Subcutaneous abdominal adipose tissue (tissue), 5 donors: ENCODE data around the gene SLC26A11.

Source experiments
- H3K27ac ChIP-seq: one replicate; pipeline ENCODE4 v1.7.0; 2013; ENCODE audit warnings: low read depth, mild to moderate bottlenecking, inconsistent platforms, low read length, moderate library complexity
- H3K27me3 ChIP-seq, 5 donors: one replicate each; pipeline ENCODE4 v1.7.0; 2013; ENCODE audit warnings: low read length in 5 of 5, inconsistent platforms in 1 of 5; ENCODE audit not compliant: control insufficient read depth in 5 of 5, insufficient read depth in 4 of 5
- H3K36me3 ChIP-seq, 5 donors: one replicate each; pipeline ENCODE4 v1.7.0; 2013; ENCODE audit warnings: low read length in 5 of 5; ENCODE audit not compliant: control insufficient read depth in 5 of 5, insufficient read depth in 5 of 5
- H3K4me1 ChIP-seq, 5 donors: one replicate each; pipeline ENCODE4 v1.7.0; 2013; ENCODE audit warnings: low read length in 5 of 5, mild to moderate bottlenecking in 3 of 5, moderate library complexity in 1 of 5; ENCODE audit not compliant: control insufficient read depth in 5 of 5, insufficient read depth in 5 of 5
- H3K4me3 ChIP-seq, 5 donors: one replicate each; pipeline ENCODE4 v1.7.0; 2013; ENCODE audit warnings: low read length in 5 of 5, low read depth in 1 of 5
- H3K9ac ChIP-seq, 5 donors: one replicate each; pipeline ENCODE4 v1.7.0; 2013; ENCODE audit warnings: low read length in 5 of 5, mild to moderate bottlenecking in 4 of 5, moderate library complexity in 3 of 5
- H3K9me3 ChIP-seq, 5 donors: one replicate each; pipeline ENCODE4 v1.7.0; 2013; ENCODE audit warnings: low read length in 5 of 5; ENCODE audit not compliant: control insufficient read depth in 5 of 5
- donor health status: healthy.
- donor health status: healthy.
- donor health status: healthy.
- donor health status: healthy.
- donor health status: healthy.

Gene SLC26A11

GRCh38 chr17:80246266-80246681, 26.0 kb downstream of the SLC26A11 start:
- H3K9ac ChIP-seq = no peak overlapping the region
- no peaks in the 10 kb centered on the region for H3K9me3 ChIP-seq
- no peak overlapping the region for H3K27ac ChIP-seq
- H3K36me3 ChIP-seq = peaks cover 0 to 76% (median 51%) of the 10 kb centered on the region in 5 donors
- no peak overlapping the region for H3K4me3 ChIP-seq
- H3K4me1 ChIP-seq = no peaks in the 10 kb centered on the region
- no peaks in the 10 kb centered on the region for H3K27me3 ChIP-seq

GRCh38 chr17:80246726-80247125, 26.5 kb downstream of the SLC26A11 start:
- H3K27me3 ChIP-seq = no peaks in the 10 kb centered on the region
- H3K4me3 ChIP-seq = no peak overlapping the region
- H3K9ac ChIP-seq = no peak overlapping the region
- no peaks in the 10 kb centered on the region for H3K9me3 ChIP-seq
- peaks cover 0 to 72% (median 47%) of the 10 kb centered on the region in 5 donors for H3K36me3 ChIP-seq
- no peak overlapping the region for H3K27ac ChIP-seq
- no peaks in the 10 kb centered on the region for H3K4me1 ChIP-seq

- Histone ChIP-seq H3K36me3 (peaks cover 0 to 73% (median 45%) of the 10 kb centered on the region in 5 donors), H3K9ac (no peak overlapping the region), H3K4me1 (no peaks in the 10 kb centered on the region), H3K27me3 (no peaks in the 10 kb centered on the region), H3K9me3 (no peaks in the 10 kb centered on the region), H3K4me3 (no peak overlapping the region), H3K27ac (no peak overlapping the region)
These were observed 27.3 kb downstream of the SLC26A11 start for GRCh38 chr17:80247561-80247960.

- H3K4me3 ChIP-seq = no peak overlapping the region
- peaks cover 0 to 73% (median 48%) of the 10 kb centered on the region in 5 donors for H3K36me3 ChIP-seq
- no peaks in the 10 kb centered on the region for H3K4me1 ChIP-seq
- no peaks in the 10 kb centered on the region for H3K27me3 ChIP-seq
- no peak overlapping the region for H3K27ac ChIP-seq
- H3K9me3 ChIP-seq = no peaks in the 10 kb centered on the region
- no peak overlapping the region for H3K9ac ChIP-seq
These were observed 28.0 kb downstream of the SLC26A11 start for GRCh38 chr17:80248001-80248893.

- Histone ChIP-seq H3K4me3 (no peak overlapping the region), H3K4me1 (peaks cover 0 to 5% (median 0%) of the 10 kb centered on the region in 5 donors), H3K9ac (no peak overlapping the region), H3K9me3 (no peaks in the 10 kb centered on the region), H3K36me3 (peaks cover 0 to 69% (median 43%) of the 10 kb centered on the region in 5 donors), H3K27me3 (no peaks in the 10 kb centered on the region), H3K27ac (no peak overlapping the region)
These were observed 28.9 kb downstream of the SLC26A11 start for GRCh38 chr17:80248894-80249710.

GRCh38 chr17:80251966-80252365, 31.7 kb downstream of the SLC26A11 start:
- H3K36me3 ChIP-seq = peaks cover 0 to 46% (median 24%) of the 10 kb centered on the region in 5 donors
- H3K27me3 ChIP-seq = no peaks in the 10 kb centered on the region
- no peaks in the 10 kb centered on the region for H3K9me3 ChIP-seq
- peaks cover 2 to 17% (median 7%) of the 10 kb centered on the region in 5 donors for H3K4me1 ChIP-seq
- H3K9ac ChIP-seq = no peak overlapping the region
- H3K4me3 ChIP-seq = no peak overlapping the region
- no peak overlapping the region for H3K27ac ChIP-seq

GRCh38 chr17:80252871-80253270, 32.6 kb downstream of the SLC26A11 start:
- Histone ChIP-seq H3K27ac (no peak overlapping the region), H3K27me3 (no peaks in the 10 kb centered on the region), H3K4me1 (peaks cover 2 to 17% (median 7%) of the 10 kb centered on the region in 5 donors), H3K9me3 (no peaks in the 10 kb centered on the region), H3K4me3 (no peak overlapping the region), H3K36me3 (peaks cover 0 to 40% (median 21%) of the 10 kb centered on the region in 5 donors), H3K9ac (no peak overlapping the region)

GRCh38 chr17:80253631-80254395, 33.6 kb downstream of the SLC26A11 start:
- Histone ChIP-seq H3K4me3 (no peak overlapping the region), H3K9ac (no peak overlapping the region), H3K36me3 (peaks cover 0 to 31% (median 21%) of the 10 kb centered on the region in 5 donors), H3K4me1 (peaks cover 2 to 17% (median 7%) of the 10 kb centered on the region in 5 donors), H3K27ac (peak overlapping the region; percentile 60), H3K9me3 (no peaks in the 10 kb centered on the region), H3K27me3 (no peaks in the 10 kb centered on the region)

- Histone ChIP-seq H3K9me3 (no peaks in the 10 kb centered on the region), H3K36me3 (peaks cover 0 to 25% (median 16%) of the 10 kb centered on the region in 5 donors), H3K27ac (peak overlapping the region; percentile 60), H3K4me1 (peaks cover 2 to 20% (median 9%) of the 10 kb centered on the region in 5 donors), H3K27me3 (no peaks in the 10 kb centered on the region), H3K4me3 (peak overlapping the region in 1 of 5 donors; percentile 35), H3K9ac (peak overlapping the region in 1 of 5 donors; percentile 57)
These were observed 34.4 kb downstream of the SLC26A11 start for GRCh38 chr17:80254396-80255251.
